Trophoblast cell (in vitro differentiated cells and primary cell): Measurements from ENCODE around the gene KIF26A.
"Not testable (repeated sequence)": the region's sequence is repeated elsewhere in the genome, so short reads cannot be mapped to it uniquely, and the experiment has no call there.

ENCODE experiments used
- DNase-seq, 2 donors: peaks; one replicate each; pipeline ENCODE4 v3.0.0-alpha.2; 2016
- H2AFZ ChIP-seq: 2 replicates; pipeline ENCODE4 v1.6.1; 2013; ENCODE audit warnings: low read length, moderate library complexity, mild to moderate bottlenecking; ENCODE audit not compliant: insufficient read depth, poor library complexity
- H2AK5ac ChIP-seq: 2 replicates; pipeline ENCODE4 v1.6.1; 2013; ENCODE audit warnings: mild to moderate bottlenecking, low read length
- H2BK120ac ChIP-seq: 2 replicates; pipeline ENCODE4 v1.6.1; 2013; ENCODE audit warnings: low read length, mild to moderate bottlenecking, moderate library complexity; ENCODE audit not compliant: insufficient read depth, poor library complexity
- H2BK12ac ChIP-seq: 2 replicates; pipeline ENCODE4 v1.6.1; 2013; ENCODE audit warnings: mild to moderate bottlenecking, low read length, moderate library complexity
- H2BK5ac ChIP-seq: 2 replicates; pipeline ENCODE4 v1.6.1; 2013; ENCODE audit warnings: low read length, low read depth, moderate library complexity, mild to moderate bottlenecking; ENCODE audit not compliant: poor library complexity
- H3K14ac ChIP-seq: 2 replicates; pipeline ENCODE4 v1.6.1; 2013; ENCODE audit warnings: mild to moderate bottlenecking, low read length
- H3K18ac ChIP-seq: 2 replicates; pipeline ENCODE4 v1.6.1; 2013; ENCODE audit warnings: mild to moderate bottlenecking, low read length
- H3K23ac ChIP-seq: 2 replicates; pipeline ENCODE4 v1.6.1; 2013; ENCODE audit warnings: low read length
- H3K27ac ChIP-seq: 2 replicates; pipeline ENCODE4 v1.5.1; 2013; ENCODE audit warnings: low read depth, mild to moderate bottlenecking, inconsistent platforms, low read length, moderate library complexity
- H3K27me3 ChIP-seq: 2 replicates; pipeline ENCODE4 v1.6.1; 2013; ENCODE audit warnings: inconsistent platforms, mild to moderate bottlenecking, low read length, moderate library complexity; ENCODE audit not compliant: insufficient read depth
- H3K36me3 ChIP-seq, 2 experiments: 1 replicate in 1 of 2; 2 replicates in 1 of 2; pipeline ENCODE4 v1.6.1; 2013; ENCODE audit warnings: low read length in 2 of 2, mild to moderate bottlenecking in 2 of 2, moderate library complexity in 1 of 2; ENCODE audit not compliant: insufficient read depth in 2 of 2, control insufficient read depth in 1 of 2
- H3K4ac ChIP-seq: 2 replicates; pipeline ENCODE4 v1.6.1; 2013; ENCODE audit warnings: low read depth, mild to moderate bottlenecking, low read length, moderate library complexity
- H3K4me1 ChIP-seq, 2 experiments: 1 replicate in 1 of 2; 2 replicates in 1 of 2; pipeline ENCODE4 v1.6.1; 2013; ENCODE audit warnings: low read length in 2 of 2, mild to moderate bottlenecking in 2 of 2, moderate library complexity in 1 of 2; ENCODE audit not compliant: insufficient read depth in 2 of 2, control insufficient read depth in 1 of 2
- H3K4me2 ChIP-seq: 2 replicates; pipeline ENCODE4 v1.6.1; 2013; ENCODE audit warnings: inconsistent platforms, mild to moderate bottlenecking, low read length, moderate library complexity
- H3K4me3 ChIP-seq: 2 replicates; pipeline ENCODE4 v1.5.1; 2013; ENCODE audit warnings: mild to moderate bottlenecking, low read depth, low read length, inconsistent platforms
- H3K79me1 ChIP-seq: one replicate; pipeline ENCODE4 v1.6.1; 2013; ENCODE audit warnings: low read length
- H3K79me2 ChIP-seq: 2 replicates; pipeline ENCODE4 v1.6.1; 2013; ENCODE audit warnings: low read length, mild to moderate bottlenecking; ENCODE audit not compliant: control insufficient read depth, insufficient read depth, poor library complexity
- H3K9ac ChIP-seq: 2 replicates; pipeline ENCODE4 v1.6.1; 2013; ENCODE audit warnings: mild to moderate bottlenecking, low read length
- H3K9me3 ChIP-seq: 2 replicates; pipeline ENCODE4 v1.6.1; 2013; ENCODE audit warnings: low read depth, mild to moderate bottlenecking, control low read depth, inconsistent platforms, low read length; ENCODE audit not compliant: insufficient read depth
- H4K12ac ChIP-seq: 2 replicates; pipeline ENCODE4 v1.6.1; 2013; ENCODE audit warnings: low read depth, mild to moderate bottlenecking, low read length, moderate library complexity
- H4K8ac ChIP-seq: 2 replicates; pipeline ENCODE4 v1.6.1; 2013; ENCODE audit warnings: low read depth, mild to moderate bottlenecking, low read length, moderate library complexity
- H4K91ac ChIP-seq: one replicate; pipeline ENCODE4 v1.6.1; 2013; ENCODE audit warnings: low read depth, mild to moderate bottlenecking, low read length, moderate library complexity
- WGBS: extraction: QIAGEN DNeasy Blood & Tissue Kit; methylation state at CpG from one replicate; pipeline ENCODE4 v1.1.7; 2013; ENCODE audit warnings: missing lambda C conversion rate; ENCODE audit not compliant: insufficient read length, insufficient coverage; ENCODE audit errors: extremely low coverage; 5-methylcytosine and 5-hydroxymethylcytosine counted together

The KIF26A gene

DNA sequence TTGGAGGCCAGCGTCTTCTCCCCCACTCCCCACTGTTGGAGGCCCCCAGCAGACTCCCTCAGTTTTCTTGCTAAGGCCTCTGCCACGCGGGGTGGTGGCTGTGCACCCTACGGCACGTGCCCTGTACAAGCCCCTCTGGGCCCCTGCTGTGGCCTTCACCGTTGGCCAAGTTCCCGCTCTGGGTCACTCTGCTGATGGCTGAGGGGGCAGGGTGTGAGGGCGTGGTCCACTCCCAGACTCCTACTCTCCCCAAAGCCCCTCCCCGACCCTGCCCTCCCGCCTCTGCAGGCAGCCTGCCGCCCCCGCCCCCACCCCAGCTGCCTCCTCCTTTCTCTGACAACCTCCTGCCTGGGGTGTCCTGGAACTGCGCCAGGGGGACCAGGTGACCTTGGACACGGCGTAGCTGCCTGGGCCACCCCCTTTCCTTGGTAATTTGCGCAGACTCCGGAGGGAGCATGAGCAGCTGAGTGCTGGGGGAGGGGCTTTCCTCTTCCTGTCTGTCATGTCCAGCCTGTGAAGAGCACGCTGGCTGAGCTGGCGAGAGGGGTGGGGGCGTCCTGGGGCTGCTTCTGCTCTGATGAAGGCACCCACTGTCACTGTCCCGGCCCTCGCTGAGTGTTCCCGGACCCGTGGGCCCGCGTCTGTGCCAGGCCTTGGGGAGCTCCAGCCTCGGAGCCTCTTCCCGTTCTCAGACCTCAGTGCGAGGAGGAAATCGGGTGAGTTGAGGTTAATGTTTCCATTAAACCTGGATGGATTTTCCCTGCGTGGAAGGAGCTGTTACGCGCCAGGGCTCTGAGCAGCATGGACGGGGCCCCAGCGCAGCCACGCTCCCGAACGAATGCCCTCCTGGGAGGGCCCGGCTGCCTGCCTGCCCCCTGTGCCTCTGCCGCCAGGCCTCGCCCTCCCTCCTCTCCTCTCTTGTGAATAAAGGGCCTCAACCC is 85.0 kb downstream of the KIF26A start:
- Histone ChIP-seq H2BK12ac (no peak overlapping the region), H3K9ac (no peak overlapping the region), H4K8ac (no peak overlapping the region), H4K91ac (no peak overlapping the region), H2AFZ (no peak overlapping the region), H3K14ac (no peak overlapping the region), H3K27me3 (no peaks in the 10 kb centered on the region), H3K27ac (no peak overlapping the region), H3K79me1 (no peaks in the 10 kb centered on the region), H3K4ac (no peak overlapping the region), H3K4me3 (no peak overlapping the region), H3K9me3 (peaks cover 5% of the 10 kb centered on the region), H3K79me2 (no peaks in the 10 kb centered on the region), H2BK5ac (no peak overlapping the region), H3K23ac (no peak overlapping the region), H3K4me1 (no peaks in the 10 kb centered on the region), H3K36me3 (no peaks in the 10 kb centered on the region), H4K12ac (no peak overlapping the region), H3K4me2 (no peak overlapping the region), H2BK120ac (no peak overlapping the region), H3K18ac (no peak overlapping the region), H2AK5ac (no peak overlapping the region)
- DNase-seq = no peak
- no CpG with 5 or more reads among the region's 41 CpGs for WGBS

DNA sequence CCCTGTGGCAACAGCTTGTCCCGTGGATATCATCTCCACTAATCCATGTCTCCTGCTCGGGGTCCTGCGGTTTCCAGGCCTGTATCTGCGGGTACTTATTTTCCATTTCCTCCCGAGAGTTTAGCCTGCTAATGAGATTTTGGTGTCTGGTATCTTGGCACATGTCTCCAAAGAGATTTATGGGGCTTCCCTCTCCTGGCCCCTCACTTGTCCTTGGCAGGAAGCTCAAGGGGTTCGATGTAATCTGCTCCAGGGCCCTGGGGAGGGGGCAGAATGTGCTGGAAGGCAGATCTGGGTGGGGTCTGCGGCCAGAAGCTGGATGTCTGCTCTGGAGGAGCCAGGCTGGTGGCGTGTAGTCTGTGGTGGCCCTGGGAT is 85.7 kb downstream of the KIF26A start:
- WGBS = no CpG with 5 or more reads among the region's 8 CpGs
- H3K36me3 ChIP-seq = no peaks in the 10 kb centered on the region
- H3K79me2 ChIP-seq = no peaks in the 10 kb centered on the region
- no peak overlapping the region for H3K4me3 ChIP-seq
- no peak overlapping the region for H2AFZ ChIP-seq
- peaks cover 5% of the 10 kb centered on the region for H3K9me3 ChIP-seq
- no peak overlapping the region for H3K4ac ChIP-seq
- no peak overlapping the region for H2BK5ac ChIP-seq
- H4K8ac ChIP-seq = no peak overlapping the region
- H3K79me1 ChIP-seq = no peaks in the 10 kb centered on the region
- no peak for DNase-seq
- no peak overlapping the region for H3K4me2 ChIP-seq
- H3K27ac ChIP-seq = no peak overlapping the region
- H3K9ac ChIP-seq = no peak overlapping the region
- H3K23ac ChIP-seq = no peak overlapping the region
- no peak overlapping the region for H2BK120ac ChIP-seq
- no peak overlapping the region for H4K12ac ChIP-seq
- H3K14ac ChIP-seq = no peak overlapping the region
- H3K4me1 ChIP-seq = no peaks in the 10 kb centered on the region
- no peak overlapping the region for H3K18ac ChIP-seq
- H4K91ac ChIP-seq = no peak overlapping the region
- H2BK12ac ChIP-seq = no peak overlapping the region
- H2AK5ac ChIP-seq = no peak overlapping the region
- H3K27me3 ChIP-seq = no peaks in the 10 kb centered on the region

DNA sequence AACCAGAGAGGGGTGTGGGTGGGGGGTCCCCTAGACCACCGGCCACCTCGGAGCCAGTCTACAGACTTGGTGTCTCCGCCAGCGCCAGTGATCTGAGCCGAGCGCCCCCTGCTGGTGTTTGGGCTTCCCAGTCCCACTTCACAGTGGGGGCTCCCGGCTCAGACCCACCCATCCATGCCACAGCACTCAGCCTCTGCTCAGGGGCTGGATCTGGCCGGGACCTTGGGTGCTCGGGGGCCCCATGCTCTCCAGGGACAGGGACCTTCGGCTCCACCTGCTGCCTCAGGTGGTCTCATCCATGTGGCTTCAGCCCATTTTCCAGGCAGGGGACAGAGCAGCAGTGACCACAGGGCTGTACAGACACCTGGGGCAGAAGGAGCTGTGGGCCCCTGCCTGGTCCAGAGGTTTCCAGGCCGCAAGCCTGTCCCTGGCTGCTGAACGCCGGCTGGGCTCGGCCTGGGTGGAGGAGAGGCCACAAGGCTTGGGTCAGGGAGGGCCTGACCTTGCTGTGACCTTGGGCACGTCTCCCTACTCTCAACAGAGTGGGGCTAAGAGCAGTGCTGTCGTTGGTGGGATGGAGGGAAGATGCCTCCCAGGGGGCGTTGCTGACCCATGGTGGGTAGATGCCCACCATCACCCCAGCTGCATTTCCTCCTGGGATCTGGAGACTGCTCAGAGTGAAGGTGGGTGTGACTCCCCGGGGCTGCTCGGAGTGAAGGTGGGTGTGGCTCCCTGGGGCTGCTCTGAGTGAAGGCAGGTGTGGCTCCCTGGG is 86.3 kb downstream of the KIF26A start:
- Histone ChIP-seq H3K79me1 (no peaks in the 10 kb centered on the region), H4K12ac (no peak overlapping the region), H2BK5ac (no peak overlapping the region), H2BK120ac (no peak overlapping the region), H4K91ac (no peak overlapping the region), H3K18ac (no peak overlapping the region), H3K4me1 (no peaks in the 10 kb centered on the region), H3K36me3 (no peaks in the 10 kb centered on the region), H3K27ac (no peak overlapping the region), H3K14ac (no peak overlapping the region), H3K9ac (no peak overlapping the region), H3K4me3 (no peak overlapping the region), H3K4me2 (no peak overlapping the region), H3K79me2 (no peaks in the 10 kb centered on the region), H3K4ac (no peak overlapping the region), H2AFZ (no peak overlapping the region), H3K23ac (no peak overlapping the region), H3K9me3 (peaks cover 5% of the 10 kb centered on the region), H3K27me3 (no peaks in the 10 kb centered on the region), H2AK5ac (no peak overlapping the region), H2BK12ac (no peak overlapping the region), H4K8ac (no peak overlapping the region)
- no peak for DNase-seq
- no CpG with 5 or more reads among the region's 19 CpGs for WGBS

DNA sequence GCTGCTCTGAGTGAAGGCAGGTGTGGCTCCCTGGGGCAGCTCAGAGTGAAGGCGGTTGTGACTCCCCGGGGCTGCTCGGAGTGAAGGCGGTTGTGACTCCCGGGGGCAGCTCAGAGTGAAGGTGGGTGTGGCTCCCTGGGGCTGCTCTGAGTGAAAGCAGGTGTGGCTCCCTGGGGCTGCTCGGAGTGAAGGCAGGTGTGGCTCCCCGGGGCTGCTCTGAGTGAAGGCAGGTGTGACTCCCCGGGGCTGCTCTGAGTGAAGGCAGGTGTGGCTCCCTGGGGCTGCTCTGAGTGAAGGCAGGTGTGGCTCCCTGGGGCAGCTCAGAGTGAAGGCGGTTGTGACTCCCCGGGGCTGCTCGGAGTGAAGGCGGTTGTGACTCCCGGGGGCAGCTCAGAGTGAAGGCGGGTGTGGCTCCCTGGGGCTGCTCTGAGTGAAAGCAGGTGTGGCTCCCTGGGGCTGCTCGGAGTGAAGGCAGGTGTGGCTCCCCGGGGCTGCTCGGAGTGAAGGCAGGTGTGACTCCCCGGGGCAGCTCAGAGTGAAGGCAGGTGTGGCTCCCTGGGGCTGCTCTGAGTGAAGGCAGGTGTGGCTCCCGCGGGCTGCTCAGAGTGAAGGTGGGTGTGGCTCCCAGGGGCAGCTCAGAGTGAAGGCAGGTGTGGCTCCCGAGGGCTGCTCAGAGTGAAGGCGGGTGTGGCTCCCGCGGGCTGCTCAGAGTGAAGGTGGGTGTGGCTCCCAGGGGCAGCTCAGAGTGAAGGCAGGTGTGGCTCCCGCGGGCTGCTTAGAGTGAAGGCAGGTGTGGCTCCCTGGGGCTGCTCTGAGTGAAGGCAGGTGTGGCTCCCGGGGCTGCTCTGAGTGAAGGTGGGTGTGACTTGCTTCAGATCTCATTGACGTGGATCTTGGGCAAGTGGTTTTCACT is 87.1 kb downstream of the KIF26A start:
- not testable (repeated sequence) for H3K18ac ChIP-seq, H3K14ac ChIP-seq, H3K4me3 ChIP-seq, H4K12ac ChIP-seq, H3K23ac ChIP-seq, H2BK12ac ChIP-seq, H2BK120ac ChIP-seq, H3K4me1 ChIP-seq, H3K27me3 ChIP-seq, H2AFZ ChIP-seq, H3K9ac ChIP-seq, H3K9me3 ChIP-seq, H2AK5ac ChIP-seq, H3K4ac ChIP-seq, H3K79me1 ChIP-seq, H2BK5ac ChIP-seq, H3K36me3 ChIP-seq, H4K91ac ChIP-seq, H4K8ac ChIP-seq, H3K27ac ChIP-seq, H3K79me2 ChIP-seq, H3K4me2 ChIP-seq
- WGBS = no CpG with 5 or more reads among the region's 28 CpGs
- peak in 1 of 2 donors; percentile 12 for DNase-seq
